ENCODE results near the gene SARS2.
"Not testable (repeated sequence)": the region's sequence is repeated elsewhere in the genome, so short reads cannot be mapped to it uniquely, and the experiment has no call there.

Gene SARS2

GRCh38 chr19:38946229-38947010 lies 15.9 kb upstream of the SARS2 start:
- DNase-seq (ENCODE audit: low read depth): no peak

- DNase-seq (ENCODE audit: low read depth): no peak
Observed at GRCh38 chr19:38945562-38946228, 15.1 kb upstream of the SARS2 start.

GRCh38 chr19:38944981-38945506 lies 14.5 kb upstream of the SARS2 start:
- no peak for DNase-seq (ENCODE audit: low read depth)

- DNase-seq (ENCODE audit: low read depth): no peak
Observed at GRCh38 chr19:38942471-38943181, 12.1 kb upstream of the SARS2 start.

GRCh38 chr19:38941979-38942378 lies 11.4 kb upstream of the SARS2 start:
- DNase-seq (ENCODE audit: low read depth): no peak

GRCh38 chr19:38941466-38941865 lies 10.9 kb upstream of the SARS2 start:
- DNase-seq (ENCODE audit: low read depth): not testable (repeated sequence)

GRCh38 chr19:38939957-38940356 lies 9.4 kb upstream of the SARS2 start:
- no peak for DNase-seq (ENCODE audit: low read depth)

GRCh38 chr19:38933544-38933943 lies 3.0 kb upstream of the SARS2 start:
- DNase-seq (ENCODE audit: low read depth): no peak

- DNase-seq (ENCODE audit: low read depth): no peak
Observed at GRCh38 chr19:38932425-38933179, 2.0 kb upstream of the SARS2 start.

- DNase-seq (ENCODE audit: low read depth): no peak
Observed at GRCh38 chr19:38931521-38931793, 894 bp upstream of the SARS2 start.

- peak; percentile 97 for DNase-seq (ENCODE audit: low read depth)
Observed at GRCh38 chr19:38930776-38931520, 385 bp upstream of the SARS2 start, which contains the start of gene MRPS12. Gene MRPS12, plus strand, starts transcription at chr19:38930944. Its CDS starts 351 bp downstream, at chr19:38931295.

GRCh38 chr19:38928391-38929001 lies 2.1 kb downstream of the SARS2 start:
- no peak for DNase-seq (ENCODE audit: low read depth)

GRCh38 chr19:38924388-38924787 lies 6.2 kb downstream of the SARS2 start:
- DNase-seq (ENCODE audit: low read depth): no peak

GRCh38 chr19:38922482-38922881 lies 8.1 kb downstream of the SARS2 start:
- no peak for DNase-seq (ENCODE audit: low read depth)

- no peak for DNase-seq (ENCODE audit: low read depth)
Observed at GRCh38 chr19:38921420-38922274, 8.9 kb downstream of the SARS2 start.

- no peak for DNase-seq (ENCODE audit: low read depth)
Observed at GRCh38 chr19:38920602-38921419, 9.8 kb downstream of the SARS2 start.

- DNase-seq (ENCODE audit: low read depth): no peak
Observed at GRCh38 chr19:38919837-38920601, 10.5 kb downstream of the SARS2 start.

- no peak for DNase-seq (ENCODE audit: low read depth)
Observed at GRCh38 chr19:38918526-38918925, 12.0 kb downstream of the SARS2 start.
